Measurements from ENCODE around the gene ARHGAP22. TPM values are rescaled to one million over a fixed set of nuclear protein-coding genes. Genes with fewer than 3 reads are reported as not detected.
A peak's percentile ranks its signal among the peaks of the same experiment; 100 is the strongest.

The ARHGAP22 gene
- total RNA-seq, 2 experiments from 2014 or later = not detected

DNA sequence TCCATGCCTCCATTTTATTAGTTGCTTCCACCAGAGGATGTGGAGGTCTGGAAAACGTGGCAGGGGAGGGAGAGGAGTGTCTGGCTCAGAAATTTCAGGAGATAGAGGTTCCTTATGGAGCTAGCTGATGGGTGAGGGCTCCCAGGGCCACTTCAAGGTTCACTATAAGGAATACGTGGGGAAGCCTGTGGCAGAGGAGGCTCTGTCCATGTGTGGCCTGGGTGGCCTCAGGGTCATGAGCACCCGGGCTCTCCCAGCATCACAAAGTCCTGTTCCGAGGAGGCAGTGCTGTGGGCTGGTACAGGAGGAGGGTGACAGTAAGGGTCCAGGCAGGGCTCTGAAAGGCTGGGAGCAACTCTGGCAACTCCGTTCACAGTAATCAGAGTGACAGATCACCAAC is 24.6 kb downstream of the ARHGAP22 start:
- ChIA-PET POLR2A (no interaction called here), CTCF (no interaction called here)
- Mint-ChIP-seq H3K9me3 (peaks cover under 1% of the 10 kb centered on the region), H3K4me1 (ENCODE audit: low read depth) (no peaks in the 10 kb centered on the region), H3K27me3 (peaks cover 16% of the 10 kb centered on the region), H3K4me3 (no peak overlapping the region), H3K36me3 (ENCODE audit: low read depth) (no peaks in the 10 kb centered on the region), H3K27ac (no peak overlapping the region)
- H3K4me3 ChIP-seq (ENCODE audit: low read length) = no peak overlapping the region
- H3K4me1 ChIP-seq (ENCODE audit: insufficient read depth, low read length) = no peaks in the 10 kb centered on the region
- peaks cover 0 to 7% of the 10 kb centered on the region in 2 experiments for H3K9me3 ChIP-seq (ENCODE audit: control insufficient read depth in 1 of 2, insufficient read depth in 1 of 2, low read length in 2 of 2)
- no peaks in the 10 kb centered on the region for H3K36me3 ChIP-seq (ENCODE audit: insufficient read depth, low read length)
- DNase-seq (no peak), ATAC-seq (ENCODE audit: poor library complexity) (no peak)
- TF ChIP-seq, protein P1, sequence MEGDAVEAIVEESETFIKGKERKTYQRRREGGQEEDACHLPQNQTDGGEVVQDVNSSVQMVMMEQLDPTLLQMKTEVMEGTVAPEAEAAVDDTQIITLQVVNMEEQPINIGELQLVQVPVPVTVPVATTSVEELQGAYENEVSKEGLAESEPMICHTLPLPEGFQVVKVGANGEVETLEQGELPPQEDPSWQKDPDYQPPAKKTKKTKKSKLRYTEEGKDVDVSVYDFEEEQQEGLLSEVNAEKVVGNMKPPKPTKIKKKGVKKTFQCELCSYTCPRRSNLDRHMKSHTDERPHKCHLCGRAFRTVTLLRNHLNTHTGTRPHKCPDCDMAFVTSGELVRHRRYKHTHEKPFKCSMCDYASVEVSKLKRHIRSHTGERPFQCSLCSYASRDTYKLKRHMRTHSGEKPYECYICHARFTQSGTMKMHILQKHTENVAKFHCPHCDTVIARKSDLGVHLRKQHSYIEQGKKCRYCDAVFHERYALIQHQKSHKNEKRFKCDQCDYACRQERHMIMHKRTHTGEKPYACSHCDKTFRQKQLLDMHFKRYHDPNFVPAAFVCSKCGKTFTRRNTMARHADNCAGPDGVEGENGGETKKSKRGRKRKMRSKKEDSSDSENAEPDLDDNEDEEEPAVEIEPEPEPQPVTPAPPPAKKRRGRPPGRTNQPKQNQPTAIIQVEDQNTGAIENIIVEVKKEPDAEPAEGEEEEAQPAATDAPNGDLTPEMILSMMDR (IDR thresholded peaks at IDR 0.05) = no peak
- intact Hi-C loops (cut with DNase I, micrococcal nuclease) = no loop called here
- H3K27me3 ChIP-seq (ENCODE audit: control insufficient read depth in 1 of 2, insufficient read depth in 2 of 2, low read length in 2 of 2) = no peaks in the 10 kb centered on the region
- no peak overlapping the region for H3K27ac ChIP-seq (ENCODE audit: low read depth in 1 of 2, low read length in 2 of 2)

DNA sequence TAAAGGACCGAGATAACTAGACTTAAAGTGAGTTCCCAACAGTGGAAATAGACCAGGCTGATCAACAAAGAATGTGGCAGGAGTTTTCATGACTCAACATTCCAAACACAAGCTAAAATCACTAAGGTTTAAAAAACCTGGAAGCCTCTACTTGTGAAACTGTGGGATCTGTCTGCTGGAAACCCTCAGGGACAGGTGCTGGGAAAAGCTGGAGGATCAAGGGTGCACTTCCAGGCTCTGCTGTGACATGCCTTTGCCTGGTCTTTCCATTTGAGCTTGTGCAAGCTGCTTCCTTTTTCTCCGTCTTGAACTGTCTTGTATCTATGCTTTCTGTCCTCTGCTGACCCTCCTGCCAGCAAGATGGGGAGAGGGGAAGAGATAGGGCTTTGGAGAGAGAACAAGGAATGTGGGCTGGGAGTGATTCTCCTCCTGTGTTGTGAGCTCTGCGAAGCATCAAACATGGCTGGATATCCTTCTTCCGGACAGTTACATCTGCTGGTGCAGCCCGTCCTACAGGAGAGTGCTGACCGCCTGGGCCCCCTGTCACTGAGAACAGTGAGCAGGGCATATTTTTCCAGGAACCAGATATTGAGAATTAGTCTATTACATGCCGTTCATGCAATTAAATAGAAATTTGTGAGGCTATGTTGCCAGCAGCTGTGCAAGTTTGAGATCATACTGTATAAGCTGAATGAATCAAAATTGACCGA is 25.5 kb downstream of the ARHGAP22 start:
- Histone ChIP-seq H3K27me3 (ENCODE audit: control insufficient read depth in 1 of 2, insufficient read depth in 2 of 2, low read length in 2 of 2) (no peaks in the 10 kb centered on the region), H3K4me1 (ENCODE audit: insufficient read depth, low read length) (no peaks in the 10 kb centered on the region), H3K9me3 (ENCODE audit: control insufficient read depth in 1 of 2, insufficient read depth in 1 of 2, low read length in 2 of 2) (no peaks in the 10 kb centered on the region), H3K36me3 (ENCODE audit: insufficient read depth, low read length) (no peaks in the 10 kb centered on the region), H3K27ac (ENCODE audit: low read depth in 1 of 2, low read length in 2 of 2) (no peak overlapping the region), H3K4me3 (ENCODE audit: low read length) (no peak overlapping the region)
- peaks cover 14% of the 10 kb centered on the region for H3K27me3 Mint-ChIP-seq
- ChIA-PET POLR2A (no interaction called here), CTCF (no interaction called here)
- no peaks in the 10 kb centered on the region for H3K4me1 Mint-ChIP-seq (ENCODE audit: low read depth)
- TF ChIP-seq, protein P1 (IDR thresholded peaks at IDR 0.05) = no peak
- no peak for ATAC-seq (ENCODE audit: poor library complexity)
- no peak overlapping the region for H3K4me3 Mint-ChIP-seq
- H3K36me3 Mint-ChIP-seq (ENCODE audit: low read depth) = no peaks in the 10 kb centered on the region
- no peak for DNase-seq
- H3K9me3 Mint-ChIP-seq = no peaks in the 10 kb centered on the region
- intact Hi-C loops (cut with DNase I, micrococcal nuclease) = no loop called here
- H3K27ac Mint-ChIP-seq = no peak overlapping the region

DNA sequence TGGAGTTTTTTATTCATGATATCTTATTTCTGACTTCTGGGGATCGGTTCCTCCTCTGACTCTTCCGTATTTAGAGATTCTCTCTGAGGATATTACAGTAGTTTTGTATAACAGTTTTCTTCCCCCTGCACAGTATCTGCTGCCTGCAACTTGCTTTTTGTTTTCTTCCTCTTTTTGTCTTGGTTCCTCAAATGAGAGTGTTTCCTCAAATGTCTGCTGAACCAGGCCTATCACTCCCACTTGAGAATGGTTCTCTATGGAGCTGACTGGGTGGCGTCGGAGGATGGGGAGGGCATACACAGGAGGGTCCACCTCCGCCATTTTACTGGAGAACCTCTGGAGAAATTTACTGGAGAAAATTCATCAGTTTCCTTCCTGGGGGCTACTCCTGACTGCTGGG is 27.7 kb downstream of the ARHGAP22 start:
- ChIA-PET CTCF (no interaction called here), POLR2A (no interaction called here)
- no peak overlapping the region for H3K27ac ChIP-seq (ENCODE audit: low read depth in 1 of 2, low read length in 2 of 2)
- DNase-seq (peak in 3 of 14 experiments; percentile 23 to 41 (median 32)), ATAC-seq (ENCODE audit: poor library complexity) (no peak)
- no peaks in the 10 kb centered on the region for H3K4me1 Mint-ChIP-seq (ENCODE audit: low read depth)
- H3K36me3 ChIP-seq (ENCODE audit: insufficient read depth, low read length) = no peaks in the 10 kb centered on the region
- H3K27ac Mint-ChIP-seq = no peak overlapping the region
- peaks cover 14% of the 10 kb centered on the region for H3K27me3 Mint-ChIP-seq
- no peaks in the 10 kb centered on the region for H3K9me3 ChIP-seq (ENCODE audit: control insufficient read depth in 1 of 2, insufficient read depth in 1 of 2, low read length in 2 of 2)
- intact Hi-C loops (cut with DNase I, micrococcal nuclease) = no loop called here
- no peaks in the 10 kb centered on the region for H3K9me3 Mint-ChIP-seq
- no peak overlapping the region for H3K4me3 Mint-ChIP-seq
- TF ChIP-seq, protein P1 (IDR thresholded peaks at IDR 0.05) = no peak
- H3K27me3 ChIP-seq (ENCODE audit: control insufficient read depth in 1 of 2, insufficient read depth in 2 of 2, low read length in 2 of 2) = no peaks in the 10 kb centered on the region
- no peaks in the 10 kb centered on the region for H3K36me3 Mint-ChIP-seq (ENCODE audit: low read depth)
- no peaks in the 10 kb centered on the region for H3K4me1 ChIP-seq (ENCODE audit: insufficient read depth, low read length)
- no peak overlapping the region for H3K4me3 ChIP-seq (ENCODE audit: low read length)
